ENCODE data around the gene CASP5. TPM values are rescaled to one million over a fixed set of nuclear protein-coding genes. Genes with fewer than 3 reads are reported as not detected.

Gene CASP5
- total RNA-seq, 6 experiments from 2014 or later = not detected

GRCh38 chr11:105024394-105024793 lies 1.4 kb upstream of the CASP5 start:
- no peak overlapping the region for H3K27ac Mint-ChIP-seq
- H3K9me3 Mint-ChIP-seq = no peaks in the 10 kb centered on the region
- no peaks in the 10 kb centered on the region for H3K27me3 Mint-ChIP-seq (ENCODE audit: insufficient read depth)
- DNase-seq = no peak
- peaks cover 11% of the 10 kb centered on the region; the same call in 1 of the 2 replicates for H3K4me1 Mint-ChIP-seq (ENCODE audit: low read depth)
- TF ChIP-seq CTCF (IDR thresholded peaks at IDR 0.05) = no peak
- peaks cover 14% of the 10 kb centered on the region for H3K36me3 Mint-ChIP-seq (ENCODE audit: low read depth)
- H3K4me3 Mint-ChIP-seq = no peak overlapping the region

- no peak for DNase-seq
- H3K4me3 Mint-ChIP-seq = no peak overlapping the region
- no peak overlapping the region for H3K27ac Mint-ChIP-seq
- H3K4me1 Mint-ChIP-seq (ENCODE audit: low read depth) = peaks cover 11% of the 10 kb centered on the region; the same call in 1 of the 2 replicates
- H3K36me3 Mint-ChIP-seq (ENCODE audit: low read depth) = peaks cover 14% of the 10 kb centered on the region
- no peaks in the 10 kb centered on the region for H3K27me3 Mint-ChIP-seq (ENCODE audit: insufficient read depth)
- H3K9me3 Mint-ChIP-seq = no peaks in the 10 kb centered on the region
- no peak for TF ChIP-seq CTCF (IDR thresholded peaks at IDR 0.05)
These were observed 441 bp downstream of the CASP5 start for GRCh38 chr11:105022527-105022926.

GRCh38 chr11:105007463-105007862 lies 15.5 kb downstream of the CASP5 start:
- no peak for TF ChIP-seq CTCF (IDR thresholded peaks at IDR 0.05)
- Mint-ChIP-seq H3K4me3 (no peak overlapping the region), H3K36me3 (ENCODE audit: low read depth) (no peaks in the 10 kb centered on the region), H3K27ac (no peak overlapping the region), H3K9me3 (no peaks in the 10 kb centered on the region), H3K27me3 (ENCODE audit: insufficient read depth) (no peaks in the 10 kb centered on the region), H3K4me1 (ENCODE audit: low read depth) (peaks cover 17% of the 10 kb centered on the region)
- DNase-seq = no peak

GRCh38 chr11:105005451-105005845 lies 17.5 kb downstream of the CASP5 start:
- Mint-ChIP-seq H3K27ac (no peak overlapping the region), H3K9me3 (peaks cover 4% of the 10 kb centered on the region; the same call in 1 of the 2 replicates), H3K36me3 (ENCODE audit: low read depth) (peaks cover 5% of the 10 kb centered on the region), H3K4me3 (no peak overlapping the region), H3K4me1 (ENCODE audit: low read depth) (peaks cover 25% of the 10 kb centered on the region), H3K27me3 (ENCODE audit: insufficient read depth) (no peaks in the 10 kb centered on the region)
- TF ChIP-seq CTCF (IDR thresholded peaks at IDR 0.05) = no peak
- DNase-seq = no peak

- Mint-ChIP-seq H3K4me1 (ENCODE audit: low read depth) (peaks cover 25% of the 10 kb centered on the region), H3K27ac (no peak overlapping the region), H3K27me3 (ENCODE audit: insufficient read depth) (no peaks in the 10 kb centered on the region; the same call in 1 of the 2 replicates), H3K4me3 (no peak overlapping the region), H3K9me3 (peaks cover 4% of the 10 kb centered on the region; the same call in 1 of the 2 replicates), H3K36me3 (ENCODE audit: low read depth) (peaks cover 5% of the 10 kb centered on the region)
- no peak for TF ChIP-seq CTCF (IDR thresholded peaks at IDR 0.05)
- no peak for DNase-seq
These were observed 18.9 kb downstream of the CASP5 start for GRCh38 chr11:105004021-105004420.

GRCh38 chr11:105003151-105003550 lies 19.8 kb downstream of the CASP5 start:
- Mint-ChIP-seq H3K36me3 (ENCODE audit: low read depth) (peaks cover 5% of the 10 kb centered on the region), H3K27me3 (ENCODE audit: insufficient read depth) (no peaks in the 10 kb centered on the region; the same call in 1 of the 2 replicates), H3K27ac (no peak overlapping the region), H3K9me3 (peaks cover 4% of the 10 kb centered on the region; the same call in 1 of the 2 replicates), H3K4me1 (ENCODE audit: low read depth) (peaks cover 25% of the 10 kb centered on the region), H3K4me3 (no peak overlapping the region)
- no peak for TF ChIP-seq CTCF (IDR thresholded peaks at IDR 0.05)
- DNase-seq = no peak
